ENCODE results near the gene SLC27A5. TPM values are rescaled to one million over a fixed set of nuclear protein-coding genes. Genes with fewer than 3 reads are reported as not detected.
"Not testable (repeated sequence)": the region's sequence is repeated elsewhere in the genome, so short reads cannot be mapped to it uniquely, and the experiment has no call there.

SLC27A5 gene
- total RNA-seq, 1 experiment from 2014 or later = 10.8 TPM

DNA sequence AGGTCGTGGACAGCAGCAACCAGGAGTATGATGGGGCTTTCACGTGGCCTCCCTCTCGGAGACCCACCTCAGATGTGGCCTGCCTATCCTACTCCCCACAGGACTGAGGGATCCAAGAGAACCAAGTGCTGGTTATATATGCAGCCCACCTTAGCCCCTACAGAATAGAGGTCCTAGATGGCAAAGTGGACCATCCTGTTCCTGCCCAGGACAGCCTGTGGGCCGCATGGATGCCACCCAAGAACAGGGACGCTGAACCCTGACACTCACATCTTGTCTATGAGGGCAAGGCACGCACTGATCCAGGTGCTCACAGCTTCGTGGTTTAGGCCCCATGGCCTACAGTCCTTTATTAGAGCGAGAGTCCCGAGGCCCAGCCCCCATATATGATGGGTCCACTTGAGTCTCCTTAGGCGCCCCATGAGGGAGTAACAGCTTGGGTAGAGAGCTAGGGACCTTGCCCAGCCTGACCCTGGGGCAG, 1.5 kb upstream of the SLC27A5 start:
- in situ Hi-C loops (cut with HindIII; ENCODE audit: low pct_unique_long_range_greater_than_20kb, low sequenced_read_pairs) = no loop called here
- no peak for DNase-seq (ENCODE audit: low read depth)

DNA sequence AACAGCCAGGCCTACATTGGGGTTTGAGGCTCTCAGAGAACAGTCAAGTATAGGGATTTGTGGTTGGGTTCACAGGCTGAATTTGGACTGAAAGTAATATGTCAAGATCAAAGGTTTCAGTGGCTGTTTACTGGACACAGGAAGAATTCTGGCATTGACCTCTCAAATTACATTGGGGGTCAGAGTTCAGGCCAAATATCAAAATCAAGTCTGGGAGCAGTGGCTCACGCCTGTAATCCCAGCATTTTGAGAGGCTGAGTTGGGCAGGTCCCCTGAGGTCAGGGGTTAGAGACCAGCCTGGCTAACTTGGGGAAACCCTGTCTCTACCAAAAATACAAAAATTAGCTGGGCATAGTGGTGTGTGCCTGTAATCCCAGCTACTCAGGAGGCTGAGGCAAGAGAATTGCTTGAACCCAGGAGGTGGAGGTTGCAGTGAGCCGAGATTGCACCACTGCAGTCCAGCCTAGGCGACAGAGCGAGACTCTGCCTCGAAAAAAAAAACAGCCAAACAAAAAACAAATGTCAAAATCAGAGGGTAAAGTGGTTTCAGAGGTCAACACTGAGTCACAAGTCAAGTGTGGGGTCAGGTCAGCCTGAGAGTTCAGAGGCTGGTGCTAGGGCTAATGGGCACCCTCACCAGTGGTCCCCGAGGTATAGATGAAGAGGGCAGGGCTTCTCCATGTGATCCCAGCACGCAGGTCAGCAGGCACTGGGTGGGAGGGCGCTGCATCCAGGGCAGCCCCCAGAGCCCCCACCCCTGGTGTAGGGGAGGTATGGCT, 1.5 kb downstream of the SLC27A5 start:
- no peak for DNase-seq (ENCODE audit: low read depth)
- in situ Hi-C loops (cut with HindIII; ENCODE audit: low pct_unique_long_range_greater_than_20kb, low sequenced_read_pairs) = no loop called here

DNA sequence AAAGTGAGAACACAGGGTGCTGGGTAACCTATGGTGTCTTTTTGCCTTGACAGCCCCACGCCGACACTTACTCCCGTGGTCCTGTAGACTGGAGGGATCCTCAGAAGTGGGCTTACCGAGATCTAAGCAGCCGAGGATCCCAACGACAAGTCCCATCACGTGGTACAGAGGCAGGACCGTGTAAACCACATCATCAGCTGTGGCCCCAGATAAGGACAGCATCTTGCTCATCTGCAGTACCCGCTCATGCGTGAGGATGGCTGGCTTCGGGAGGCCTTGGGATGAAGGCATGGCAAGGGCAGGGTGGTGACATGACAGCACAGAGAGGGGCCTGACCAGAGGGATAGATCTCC, 2.1 kb downstream of the SLC27A5 start:
- in situ Hi-C loops (cut with HindIII; ENCODE audit: low pct_unique_long_range_greater_than_20kb, low sequenced_read_pairs) = no loop called here
- no peak for DNase-seq (ENCODE audit: low read depth)

DNA sequence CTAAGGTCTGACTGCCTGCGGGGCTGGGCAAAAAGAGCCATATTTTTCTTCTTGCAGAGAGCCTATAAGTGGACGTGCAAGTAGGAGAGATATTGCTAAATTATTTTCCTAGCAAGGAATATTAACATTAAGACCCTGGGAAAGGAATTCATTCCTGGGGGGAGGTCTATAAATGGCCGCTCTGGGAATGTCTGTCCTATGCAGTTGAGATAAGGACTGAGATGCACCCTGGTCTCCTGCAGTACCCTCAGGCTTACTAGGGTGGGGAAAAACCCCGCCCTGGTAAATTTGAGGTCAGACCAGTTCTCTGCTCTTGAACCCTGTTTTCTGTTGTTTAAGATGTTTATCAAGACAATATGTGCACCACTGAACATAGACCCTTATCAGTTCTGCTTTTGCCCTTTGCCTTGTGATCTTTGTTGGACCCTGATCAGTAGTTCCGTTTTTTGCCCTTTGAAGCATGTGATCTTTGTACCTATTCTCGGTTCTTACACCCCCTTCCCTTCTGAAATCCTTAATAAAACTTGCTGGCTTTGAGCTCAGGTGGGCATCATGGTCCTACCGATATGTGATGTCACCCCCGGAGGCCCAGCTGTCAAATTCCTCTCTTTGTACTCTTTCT, 4.1 kb downstream of the SLC27A5 start:
- DNase-seq (ENCODE audit: low read depth); in situ Hi-C loops (cut with HindIII; ENCODE audit: low pct_unique_long_range_greater_than_20kb, low sequenced_read_pairs): not testable (repeated sequence)

DNA sequence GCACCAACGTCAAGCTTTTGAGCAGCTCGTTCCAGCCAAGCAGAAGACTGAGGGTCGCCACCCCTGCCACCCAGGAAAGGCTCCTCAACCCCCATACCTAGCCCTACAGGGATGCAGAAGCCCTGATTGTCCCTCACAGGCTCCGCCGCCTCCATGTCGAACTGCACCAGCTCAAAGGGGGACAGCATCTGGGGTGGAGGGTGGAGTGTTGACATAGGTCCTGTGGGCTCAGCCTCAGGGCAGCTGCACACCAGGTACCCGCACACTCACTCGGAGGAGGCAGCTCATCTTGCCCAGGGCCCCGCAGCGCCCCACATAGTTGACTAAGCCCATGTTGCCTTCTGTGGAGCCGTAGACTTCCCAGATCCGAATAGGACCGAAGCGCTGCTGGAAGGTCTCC, 11.6 kb downstream of the SLC27A5 start:
- DNase-seq (ENCODE audit: low read depth) = no peak
- in situ Hi-C loops (cut with HindIII; ENCODE audit: low pct_unique_long_range_greater_than_20kb, low sequenced_read_pairs) = no loop called here

DNA sequence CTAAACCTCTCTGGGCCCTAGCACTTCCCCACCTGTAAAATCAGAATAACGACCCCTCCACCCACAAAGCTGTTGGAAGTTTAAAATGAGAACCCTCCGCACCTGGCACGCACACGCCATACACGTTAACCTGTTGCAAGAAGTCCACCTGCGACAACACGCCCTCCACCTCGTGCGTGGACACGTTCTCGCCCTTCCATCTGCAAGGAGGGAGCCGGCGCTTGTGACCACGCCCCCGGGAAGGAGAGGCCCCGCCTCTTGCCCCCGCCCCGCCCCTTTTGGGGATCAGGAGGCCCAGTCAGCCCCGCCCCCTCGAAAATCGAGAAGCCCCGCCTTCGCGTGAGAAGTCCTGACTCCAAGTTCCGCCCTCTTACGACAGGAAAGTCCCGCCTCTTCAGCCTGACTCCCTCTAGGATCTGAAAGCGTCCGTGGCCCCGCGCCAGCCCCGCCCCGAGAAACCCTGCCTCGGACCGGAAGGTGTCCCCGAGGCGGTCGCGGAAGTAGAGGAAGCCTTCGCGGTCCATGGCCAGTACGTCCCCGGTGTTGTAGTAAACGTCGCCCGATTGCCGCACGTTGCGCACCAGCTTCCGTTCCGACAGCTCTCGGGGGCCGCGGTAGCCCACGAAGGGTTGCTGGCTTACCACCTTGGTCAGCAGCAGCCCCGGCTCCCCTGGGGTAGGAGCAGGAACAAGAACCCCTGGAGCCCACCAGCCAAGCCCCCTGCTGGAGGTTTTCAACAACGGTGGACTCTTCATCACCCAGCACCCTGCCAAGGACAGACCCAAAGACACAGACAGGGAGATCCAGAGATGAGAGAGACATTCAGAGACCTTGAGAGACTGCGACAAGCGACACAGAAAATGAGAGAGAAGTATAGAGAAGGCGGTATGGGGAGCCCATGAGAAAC, 12.5 kb downstream of the SLC27A5 start:
- peak; percentile 98 for DNase-seq (ENCODE audit: low read depth)
- in situ Hi-C loops (cut with HindIII; ENCODE audit: low pct_unique_long_range_greater_than_20kb, low sequenced_read_pairs) = no loop called here

DNA sequence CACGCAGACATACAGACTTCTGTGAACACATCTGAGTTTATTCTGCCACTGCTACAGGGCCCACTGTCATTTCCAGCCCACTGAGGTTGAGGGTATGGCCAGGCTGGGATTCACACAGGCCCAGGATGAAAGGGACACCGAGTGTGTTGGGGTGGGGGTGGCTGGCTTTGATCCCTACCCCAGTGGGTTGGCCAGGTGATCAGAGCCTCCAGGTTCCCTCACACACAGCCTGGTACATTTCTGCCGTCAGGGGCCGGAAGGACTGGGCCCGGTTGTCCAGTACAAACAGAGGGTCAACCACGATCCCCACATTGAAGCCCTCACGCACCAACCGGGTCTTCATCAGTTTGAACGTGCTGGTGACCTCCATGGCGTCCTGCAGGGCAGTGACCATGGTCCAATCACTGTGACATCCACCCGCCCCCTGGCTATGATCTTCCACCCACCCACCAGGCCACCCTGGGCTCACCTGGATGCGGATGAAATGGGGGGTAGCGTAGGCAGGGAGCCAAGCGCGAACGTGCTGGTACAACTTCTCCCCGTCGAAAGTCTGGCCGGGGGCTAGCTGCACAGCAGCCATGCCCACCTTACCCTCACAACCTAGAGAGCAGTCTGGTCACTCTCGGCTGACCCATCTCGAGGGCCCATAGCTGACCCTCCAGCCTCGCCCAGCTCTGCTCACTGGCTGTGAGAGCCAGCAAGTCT, 13.3 kb downstream of the SLC27A5 start:
- in situ Hi-C loops (cut with HindIII; ENCODE audit: low pct_unique_long_range_greater_than_20kb, low sequenced_read_pairs) = no loop called here
- no peak for DNase-seq (ENCODE audit: low read depth)

DNA sequence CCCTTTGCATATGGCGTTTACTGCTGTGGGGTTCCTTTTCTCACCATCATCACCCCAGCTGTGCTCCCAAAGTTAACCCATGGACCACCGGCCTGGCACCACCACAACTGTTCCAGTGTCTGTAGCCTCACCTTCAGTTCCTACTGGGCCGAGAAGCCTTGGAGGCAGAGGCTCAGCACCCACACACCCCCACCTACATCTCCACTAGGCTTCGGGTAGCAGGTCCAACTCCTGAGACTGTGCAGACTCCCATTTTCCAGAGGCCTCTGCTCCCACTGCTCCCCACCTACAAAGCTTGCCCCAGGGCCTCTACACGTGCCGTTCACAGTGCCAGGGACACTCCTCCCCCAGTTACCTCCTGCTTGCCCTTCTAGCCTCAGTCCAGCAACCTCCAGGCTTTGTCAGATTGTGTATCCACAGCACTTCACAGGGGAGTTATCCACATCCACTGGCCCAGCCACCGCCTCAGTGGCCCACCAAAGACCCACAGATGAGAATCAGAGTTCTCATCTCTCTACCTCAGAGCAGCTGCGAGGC, 14.1 kb downstream of the SLC27A5 start:
- no peak for DNase-seq (ENCODE audit: low read depth)
- in situ Hi-C loops (cut with HindIII; ENCODE audit: low pct_unique_long_range_greater_than_20kb, low sequenced_read_pairs) = no loop called here

DNA sequence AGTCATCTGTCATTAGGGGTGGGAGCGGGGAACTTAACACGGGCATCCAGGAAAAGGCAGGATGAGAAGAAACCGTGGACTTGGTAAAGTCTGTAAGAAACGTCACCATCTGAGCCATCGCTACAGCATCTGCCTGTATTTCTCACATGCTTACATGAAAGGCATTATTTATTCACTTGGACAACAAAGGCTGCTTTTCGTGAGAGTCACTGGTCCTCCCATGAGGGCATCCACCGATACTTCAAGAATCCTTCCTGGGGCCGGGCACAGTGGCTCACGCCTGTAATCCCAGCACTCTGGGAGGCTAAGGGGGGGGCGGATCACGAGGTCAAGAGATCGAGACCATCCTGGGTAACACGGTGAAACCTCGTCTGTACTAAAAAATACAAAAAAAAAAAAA, 19.5 kb downstream of the SLC27A5 start:
- no peak for DNase-seq (ENCODE audit: low read depth)
- in situ Hi-C loops (cut with HindIII; ENCODE audit: low pct_unique_long_range_greater_than_20kb, low sequenced_read_pairs) = no loop called here

DNA sequence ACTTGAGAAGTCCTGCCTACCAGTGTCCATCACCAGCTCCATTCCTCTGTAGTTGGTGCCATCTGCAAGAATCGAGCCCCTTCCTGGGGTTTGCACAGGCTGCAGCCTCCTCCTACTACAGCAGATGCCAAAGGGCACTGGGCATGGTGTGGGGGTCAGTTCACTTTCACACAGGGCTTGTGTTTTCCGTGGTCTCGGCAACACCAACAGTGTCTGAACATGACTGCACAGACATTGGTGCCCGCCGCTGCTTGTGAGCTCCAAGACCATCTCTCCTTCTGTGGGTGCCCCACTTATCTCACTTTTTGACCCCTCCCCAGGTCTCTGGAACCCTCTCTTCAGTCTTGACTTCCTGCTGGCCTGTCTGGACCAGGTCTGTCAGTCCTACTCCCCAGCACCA, 20.4 kb downstream of the SLC27A5 start:
- DNase-seq (ENCODE audit: low read depth) = no peak
- in situ Hi-C loops (cut with HindIII; ENCODE audit: low pct_unique_long_range_greater_than_20kb, low sequenced_read_pairs) = no loop called here

DNA sequence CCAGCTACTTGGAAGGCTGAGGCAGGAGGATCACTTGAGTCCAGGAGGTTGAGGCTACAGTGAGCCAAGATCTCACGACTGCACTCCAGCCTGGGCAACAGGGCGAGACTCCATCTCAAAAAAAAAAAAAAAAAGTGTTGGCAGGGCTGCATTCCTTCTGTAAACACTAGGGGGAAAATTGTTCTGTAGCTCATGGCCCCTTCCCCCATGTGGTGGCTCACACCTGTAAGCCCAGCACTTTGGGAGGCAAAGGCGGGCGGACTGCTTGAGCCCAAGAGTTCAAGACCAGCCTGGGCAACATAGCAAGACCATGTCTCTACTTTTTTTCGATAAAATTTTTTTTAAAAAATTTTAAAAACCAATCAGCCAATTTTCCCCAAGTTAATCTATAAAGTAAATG, 27.4 kb downstream of the SLC27A5 start:
- DNase-seq (ENCODE audit: low read depth); in situ Hi-C loops (cut with HindIII; ENCODE audit: low pct_unique_long_range_greater_than_20kb, low sequenced_read_pairs): not testable (repeated sequence)

DNA sequence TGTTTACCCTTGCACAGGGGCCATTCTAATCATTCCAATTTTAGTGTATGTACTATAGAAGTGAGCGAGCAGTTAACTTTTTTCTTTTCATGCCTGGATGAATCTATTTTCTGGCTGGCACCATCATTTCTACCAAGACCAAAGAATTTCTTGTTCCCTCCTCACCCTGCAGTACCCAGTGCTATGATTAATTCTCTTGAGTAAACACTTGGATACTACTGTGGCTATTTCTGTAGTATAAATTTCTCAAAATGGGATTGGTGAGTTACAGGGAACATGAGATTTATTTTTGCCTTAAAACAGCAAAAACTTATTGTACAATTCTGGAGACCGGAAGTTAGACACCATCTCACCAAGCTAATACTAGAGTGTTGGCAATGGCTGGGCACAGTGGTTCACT, 28.0 kb downstream of the SLC27A5 start:
- DNase-seq (ENCODE audit: low read depth) = no peak
- in situ Hi-C loops (cut with HindIII; ENCODE audit: low pct_unique_long_range_greater_than_20kb, low sequenced_read_pairs) = no loop called here

DNA sequence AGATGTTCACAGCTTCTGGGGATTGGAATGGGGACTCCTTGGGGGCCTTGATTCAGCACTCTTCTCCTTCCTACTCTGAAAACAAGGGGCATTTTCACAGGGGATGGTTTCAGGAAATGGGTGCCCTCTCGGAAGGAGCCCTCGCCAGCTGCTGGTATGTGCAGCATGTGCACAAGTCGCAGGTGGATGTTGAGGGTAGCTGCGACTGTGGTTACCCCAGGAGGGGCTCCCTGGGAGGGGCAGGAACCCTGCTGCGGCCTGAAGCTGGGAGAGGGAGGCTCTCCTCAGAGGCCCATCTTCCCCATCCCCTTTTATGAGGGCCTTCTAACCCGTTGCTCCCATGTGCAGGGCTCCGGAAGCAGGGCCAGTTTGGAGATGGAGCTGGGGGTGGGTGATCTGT, 29.4 kb downstream of the SLC27A5 start:
- DNase-seq (ENCODE audit: low read depth) = no peak
- in situ Hi-C loops (cut with HindIII; ENCODE audit: low pct_unique_long_range_greater_than_20kb, low sequenced_read_pairs) = no loop called here

DNA sequence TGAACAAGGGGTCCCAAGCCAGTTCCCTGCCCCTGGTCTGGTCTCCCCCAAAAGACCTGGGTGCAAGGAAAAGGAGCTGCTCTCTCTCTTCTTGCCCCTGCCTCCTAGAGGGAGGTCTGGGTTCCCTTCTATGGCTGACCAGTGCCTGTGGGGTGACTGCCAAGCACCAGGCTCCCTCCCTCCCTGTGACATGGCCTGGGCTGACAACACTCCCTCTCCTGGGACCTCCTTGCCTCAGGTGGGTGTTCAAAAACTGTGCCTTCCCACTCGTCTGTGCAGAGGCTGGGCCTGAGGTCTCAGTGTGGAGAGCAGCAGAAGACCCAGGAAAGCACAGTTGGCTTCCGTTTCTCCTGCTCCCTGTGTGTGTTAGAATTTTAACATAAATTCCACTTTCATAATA, 31.0 kb downstream of the SLC27A5 start:
- in situ Hi-C loops (cut with HindIII; ENCODE audit: low pct_unique_long_range_greater_than_20kb, low sequenced_read_pairs) = no loop called here
- DNase-seq (ENCODE audit: low read depth) = no peak

DNA sequence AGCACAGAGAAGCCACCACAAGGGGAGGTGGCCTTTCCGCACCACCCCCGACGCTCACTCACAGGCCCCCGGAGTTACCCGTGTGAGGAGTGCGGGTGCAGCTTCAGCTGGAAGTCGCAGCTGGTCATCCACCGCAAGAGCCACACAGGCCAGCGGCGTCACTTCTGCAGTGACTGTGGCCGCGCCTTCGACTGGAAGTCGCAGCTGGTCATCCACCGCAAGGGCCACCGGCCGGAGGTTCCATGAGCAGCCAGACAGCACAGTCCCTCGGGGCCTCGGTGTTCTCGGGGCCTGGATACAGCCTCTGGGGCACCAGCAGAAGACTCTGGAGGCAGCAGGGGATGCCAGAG, 31.3 kb downstream of the SLC27A5 start:
- in situ Hi-C loops (cut with HindIII; ENCODE audit: low pct_unique_long_range_greater_than_20kb, low sequenced_read_pairs) = no loop called here
- DNase-seq (ENCODE audit: low read depth) = no peak

DNA sequence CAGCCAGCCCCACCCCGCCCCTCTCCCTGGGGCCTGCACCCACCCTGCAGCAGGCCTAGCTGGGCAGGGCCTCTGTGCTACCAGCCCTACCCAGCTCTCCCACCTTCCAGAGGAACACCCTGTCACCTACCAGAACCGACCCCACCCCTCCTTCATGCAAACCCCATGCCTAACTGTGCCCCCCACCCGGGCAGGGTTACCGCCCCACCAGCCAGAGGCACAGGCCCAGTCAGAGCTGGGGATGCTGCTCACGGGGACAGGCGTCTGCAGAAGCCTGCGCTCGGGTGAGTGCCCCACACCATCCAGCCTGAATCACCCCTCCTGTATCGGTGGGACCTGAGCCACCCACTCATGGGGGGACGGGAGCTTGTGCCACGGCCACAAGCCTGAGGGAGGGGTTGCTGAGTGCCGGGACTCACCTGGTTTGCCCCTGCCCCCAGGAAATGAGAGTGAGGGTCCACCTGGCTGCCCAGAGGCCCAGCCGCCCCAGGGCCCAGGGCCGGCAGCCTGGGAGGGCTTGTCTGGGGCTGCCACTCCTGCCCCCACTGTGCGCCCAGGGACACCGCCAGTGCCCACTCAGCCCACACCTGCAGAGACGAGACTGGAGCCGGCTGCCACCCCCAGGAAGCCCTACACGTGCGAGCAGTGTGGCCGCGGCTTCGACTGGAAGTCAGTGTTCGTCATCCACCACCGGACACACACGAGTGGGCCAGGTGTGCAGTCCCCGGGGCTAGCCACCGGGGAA, 31.9 kb downstream of the SLC27A5 start:
- DNase-seq (ENCODE audit: low read depth) = no peak
- in situ Hi-C loops (cut with HindIII; ENCODE audit: low pct_unique_long_range_greater_than_20kb, low sequenced_read_pairs) = no loop called here

DNA sequence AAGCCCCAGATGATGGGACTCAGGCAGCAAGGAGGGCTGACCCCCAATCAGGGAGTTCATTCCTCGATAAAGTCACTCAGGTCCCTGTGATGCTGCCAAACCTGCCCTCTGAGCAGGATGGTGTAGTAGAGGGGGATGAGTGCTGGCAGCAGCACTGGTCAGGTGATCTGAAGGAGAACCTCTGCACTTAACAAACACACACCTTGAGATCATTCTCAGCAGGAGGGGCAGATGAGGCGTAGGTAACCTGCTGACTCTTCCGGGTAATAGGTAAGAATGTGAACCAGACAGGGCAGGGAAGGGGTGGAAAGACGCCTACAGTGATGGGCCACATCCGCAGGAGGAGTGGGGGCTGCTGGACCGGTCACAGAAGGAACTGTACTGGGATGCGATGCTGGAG, 32.5 kb downstream of the SLC27A5 start:
- DNase-seq (ENCODE audit: low read depth) = no peak
- in situ Hi-C loops (cut with HindIII; ENCODE audit: low pct_unique_long_range_greater_than_20kb, low sequenced_read_pairs) = no loop called here

DNA sequence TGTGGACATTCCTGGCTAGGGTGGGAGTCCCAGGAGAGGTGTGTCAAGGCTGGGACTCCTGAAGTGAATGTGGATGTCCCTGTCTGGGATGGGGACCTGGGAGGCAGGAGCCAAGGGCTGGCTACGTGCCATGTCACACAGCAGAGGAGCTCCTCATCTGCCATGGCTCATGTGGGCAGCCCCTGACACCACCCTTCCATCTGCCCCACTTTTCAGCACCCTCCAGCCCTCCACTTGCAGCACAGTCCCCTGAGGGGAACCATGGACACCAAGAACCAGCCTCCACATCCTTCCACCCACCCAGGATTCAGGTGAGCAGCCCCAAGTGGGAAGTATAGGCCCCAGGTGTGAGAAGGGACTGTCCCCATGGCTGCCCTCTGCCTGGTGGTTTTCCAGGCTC, 33.9 kb downstream of the SLC27A5 start:
- in situ Hi-C loops (cut with HindIII; ENCODE audit: low pct_unique_long_range_greater_than_20kb, low sequenced_read_pairs) = no loop called here
- no peak for DNase-seq (ENCODE audit: low read depth)
